A549 (cell line): ENCODE data around the gene MPC1. TPM values are rescaled to one million over a fixed set of nuclear protein-coding genes. Genes with fewer than 3 reads are reported as not detected.

ENCODE experiments used
- ATAC-seq, 2 experiments: fragments of 200-7000 bp in 1 of 2; fragments of >200 bp in 1 of 2; cut with Nextera tagmentation in 1 of 2; cut with Tn5 transposase in 1 of 2; 3 replicates each; pipeline versions ENCODE4 v1.8.0 to v1.9.1; 2018 to 2020; ENCODE audit warnings: mild to moderate bottlenecking in 1 of 2, moderate library complexity in 1 of 2
- CTCF ChIA-PET: fragments of 300-600 bp; sonication (Branson Sonifier 250); formaldehyde crosslinking; extraction: SDS; loops from one replicate; lab custom pipeline; 2021; ENCODE audit warnings: antibody characterized with exemption, inconsistent platforms; lab: Yijun Ruan, JAX
- POLR2A ChIA-PET: fragments of 350-600 bp; formaldehyde crosslinking; extraction: SDS; loops from one replicate; lab custom pipeline; 2021; ENCODE audit warnings: antibody characterized with exemption, inconsistent platforms; lab: Yijun Ruan, JAX
- DNase-seq, 2 experiments: peaks; one replicate each; pipeline versions ENCODE4 v3.0.0 to v3.0.0-alpha.2; 2011 to 2016; ENCODE audit warnings: low read depth in 1 of 2, low spot score in 1 of 2
- FAIRE-seq: peaks from 2 replicates; lab custom pipeline; 2011; peaks lifted over from hg19 to GRCh38; lab: Jason Lieb, UNC
- H3K27ac ChIP-seq, 2 experiments: fragments of >200 bp; sonication (Bioruptor Twin); formaldehyde crosslinking; 3 replicates each; pipeline ENCODE4 v1.5.1; 2016 to 2017
- H3K4me1 ChIP-seq: fragments of >200 bp; sonication (Bioruptor Twin); formaldehyde crosslinking; 3 replicates; pipeline ENCODE4 v1.6.1; 2016
- H3K4me2 ChIP-seq: fragments of >200 bp; sonication (Bioruptor Twin); formaldehyde crosslinking; 3 replicates; pipeline ENCODE4 v1.6.1; 2016
- H3K4me3 ChIP-seq: fragments of >200 bp; sonication (Bioruptor Twin); formaldehyde crosslinking; 3 replicates; pipeline ENCODE4 v1.5.1; 2016
- H3K9me3 ChIP-seq: fragments of >200 bp; sonication (Bioruptor Twin); formaldehyde crosslinking; 3 replicates; pipeline ENCODE4 v1.6.1; 2016
- CBX2 ChIP-seq: fragments of 200-600 bp; sonication (generic); IDR thresholded peaks from 2 replicates; pipeline ENCODE4 v1.6.1; 2016; ENCODE audit warnings: low read depth, mild to moderate bottlenecking, borderline replicate concordance
- CBX8 ChIP-seq: fragments of 200-600 bp; sonication (generic); IDR thresholded peaks from 2 replicates; pipeline ENCODE4 v1.6.1; 2016
- EHF ChIP-seq: fragments of 250-450 bp; sonication (Bioruptor Pico); IDR thresholded peaks from 2 replicates; pipeline ENCODE4 v1.5.0; 2020; ENCODE audit warnings: mild to moderate bottlenecking
- EHMT2 ChIP-seq: fragments of 200-600 bp; sonication (generic); IDR thresholded peaks from 2 replicates; pipeline ENCODE4 v1.6.1; 2016; ENCODE audit warnings: antibody characterized with exemption, low read depth, mild to moderate bottlenecking, moderate library complexity
- FOSL2 ChIP-seq, 2 experiments: fragments of 450-650 bp in 1 of 2; fragments of >200 bp in 1 of 2; sonication (Bioruptor Twin) in 1 of 2; formaldehyde crosslinking; IDR thresholded peaks; 2 replicates each; pipeline versions ENCODE4 v1.5.0 to v1.6.1; 2016 to 2020; ENCODE audit warnings: mild to moderate bottlenecking in 1 of 2, moderate library complexity in 1 of 2
- HDAC2 ChIP-seq: fragments of 200-600 bp; sonication (generic); IDR thresholded peaks from 2 replicates; pipeline ENCODE4 v1.6.1; 2016
- HOXA7 ChIP-seq: fragments of 250-450 bp; sonication (Bioruptor Pico); IDR thresholded peaks from 2 replicates; pipeline ENCODE4 v1.5.0; 2020; ENCODE audit warnings: mild to moderate bottlenecking, moderate library complexity
- HOXB13 ChIP-seq: fragments of 250-450 bp; sonication (Bioruptor Pico); IDR thresholded peaks from 2 replicates; pipeline ENCODE4 v1.5.0; 2020; ENCODE audit warnings: low read depth, mild to moderate bottlenecking, moderate library complexity
- JUN ChIP-seq, 2 experiments: fragments of >200 bp; sonication (Bioruptor Twin); formaldehyde crosslinking; IDR thresholded peaks; 2 replicates in 1 of 2; 3 replicates in 1 of 2; pipeline ENCODE4 v1.6.1; 2016 to 2017
- JUNB ChIP-seq: fragments of >200 bp; sonication (Bioruptor Twin); formaldehyde crosslinking; IDR thresholded peaks from 2 replicates; pipeline ENCODE4 v1.6.1; 2016
- KDM1A ChIP-seq: fragments of 200-600 bp; sonication (generic); IDR thresholded peaks from 2 replicates; pipeline ENCODE4 v1.6.1; 2016; ENCODE audit warnings: low read depth, mild to moderate bottlenecking
- KDM5A ChIP-seq: fragments of 200-600 bp; sonication (generic); IDR thresholded peaks from 2 replicates; pipeline ENCODE4 v1.6.1; 2016; ENCODE audit warnings: antibody characterized with exemption, mild to moderate bottlenecking
- MAFK ChIP-seq: fragments of 450-650 bp; IDR thresholded peaks from 2 replicates; pipeline ENCODE4 v1.6.1; 2014; ENCODE audit not compliant: partially characterized antibody
- MAZ ChIP-seq: fragments of 150-350 bp; IDR thresholded peaks from 2 replicates; pipeline ENCODE4 v1.6.1; 2014; ENCODE audit warnings: antibody characterized with exemption, low read depth, low read length, borderline replicate concordance
- MYC ChIP-seq: IDR thresholded peaks from 2 replicates; pipeline ENCODE4 v1.6.1; 2012; ENCODE audit warnings: mild to moderate bottlenecking, inconsistent platforms, low read length, improper control_type of control experiment, borderline replicate concordance
- NFE2L2 ChIP-seq: fragments of 150-350 bp; conservative IDR thresholded peaks from 2 replicates; pipeline ENCODE4 v1.6.1; 2014; ENCODE audit warnings: low read length
- PHF8 ChIP-seq: fragments of 200-600 bp; sonication (generic); IDR thresholded peaks from 2 replicates; pipeline ENCODE4 v1.6.1; 2016; ENCODE audit warnings: low read depth, mild to moderate bottlenecking, antibody characterized with exemption, moderate library complexity, borderline replicate concordance
- POLR2A ChIP-seq: IDR thresholded peaks from 2 replicates; pipeline ENCODE4 v1.6.1; 2012; ENCODE audit warnings: mild to moderate bottlenecking, low read length
- POLR2AphosphoS2 ChIP-seq: conservative IDR thresholded peaks from 2 replicates; pipeline ENCODE4 v1.6.1; 2012; ENCODE audit warnings: low read length, improper control_type of control experiment, inconsistent platforms
- RAD21 ChIP-seq, 2 experiments: fragments of >200 bp in 1 of 2; sonication (Bioruptor Twin) in 1 of 2; formaldehyde crosslinking in 1 of 2; IDR thresholded peaks in 1 of 2; conservative IDR thresholded peaks in 1 of 2; 2 replicates in 1 of 2; 3 replicates in 1 of 2; pipeline ENCODE4 v1.6.1; 2012 to 2018; ENCODE audit warnings: inconsistent platforms in 1 of 2
- RCOR1 ChIP-seq: fragments of 150-350 bp; IDR thresholded peaks from 2 replicates; pipeline ENCODE4 v1.6.1; 2014; ENCODE audit warnings: antibody characterized with exemption, low read length, low read depth
- RFX5 ChIP-seq: fragments of 450-650 bp; IDR thresholded peaks from 2 replicates; pipeline ENCODE4 v1.7.1; 2014; ENCODE audit warnings: antibody characterized with exemption, mild to moderate bottlenecking, moderate library complexity
- RNF2 ChIP-seq: fragments of 200-600 bp; sonication (generic); IDR thresholded peaks from 2 replicates; pipeline ENCODE4 v1.6.1; 2016; ENCODE audit warnings: low read depth, mild to moderate bottlenecking, antibody characterized with exemption, moderate library complexity, borderline replicate concordance
- TFCP2L1 ChIP-seq: fragments of 250-450 bp; sonication (Bioruptor Pico); IDR thresholded peaks from 2 replicates; pipeline ENCODE4 v1.5.0; 2021; ENCODE audit warnings: mild to moderate bottlenecking
- TP53 ChIP-seq: fragments of 250-450 bp; sonication (Bioruptor Pico); IDR thresholded peaks from 2 replicates; pipeline ENCODE4 v1.5.0; 2021; ENCODE audit warnings: mild to moderate bottlenecking, moderate library complexity
- ZC3H11A ChIP-seq: fragments of 450-650 bp; IDR thresholded peaks from 2 replicates; pipeline ENCODE4 v1.6.1; 2014; ENCODE audit warnings: antibody characterized with exemption, mild to moderate bottlenecking
- ZFP36 ChIP-seq: fragments of 450-650 bp; IDR thresholded peaks from 2 replicates; pipeline ENCODE4 v1.6.1; 2014; ENCODE audit warnings: borderline replicate concordance; ENCODE audit not compliant: partially characterized antibody
- ZNF302 ChIP-seq: fragments of 250-450 bp; sonication (Bioruptor Pico); IDR thresholded peaks from 2 replicates; pipeline ENCODE4 v1.9.0; 2021; ENCODE audit warnings: inconsistent platforms, mild to moderate bottlenecking, moderate library complexity
- whole genome bisulfite sequencing: methylation state at CpG from one replicate; pipeline ENCODE4 v1.1.6; 2017; ENCODE audit errors: missing lambda C conversion rate; 5-methylcytosine and 5-hydroxymethylcytosine counted together
- polyA plus RNA-seq, 4 experiments: library from polyadenylated mRNA; depleted of rRNA in 3 of 4; stranded (reverse); fragments of >200 nt; fragmentation: RNase III in 1 of 4; extraction: RNeasy Plus Mini Kit Qiagen cat#74134 plus additional on column Dnase treatment in 1 of 4; gene quantifications; 2 replicates in 3 of 4; 3 replicates in 1 of 4; pipeline ENCODE4 v1.2.3, GENCODE V29; 2011 to 2017
- TF ChIP-seq, protein P1 (sequence below): fragments of 450-650 bp; IDR thresholded peaks from 2 replicates; pipeline ENCODE4 v1.6.1; 2014; ENCODE audit warnings: antibody characterized with exemption
- TF ChIP-seq, protein P2 (sequence below): fragments of 150-350 bp; IDR thresholded peaks from 2 replicates; pipeline ENCODE4 v1.6.1; 2014; ENCODE audit warnings: low read depth, mild to moderate bottlenecking, low read length
- TF ChIP-seq, protein P3 (sequence below): fragments of >200 bp; sonication (Bioruptor Twin); formaldehyde crosslinking; IDR thresholded peaks from 2 replicates; pipeline ENCODE4 v1.6.1; 2016
- TF ChIP-seq, protein P4 (sequence below): IDR thresholded peaks from 2 replicates; pipeline ENCODE4 v1.6.1; 2012; ENCODE audit warnings: low read depth, borderline replicate concordance
- TF ChIP-seq, protein P5 (sequence below): fragments of 250-450 bp; sonication (Bioruptor Pico); IDR thresholded peaks from 2 replicates; pipeline ENCODE4 v1.5.0; 2021; ENCODE audit warnings: mild to moderate bottlenecking, moderate library complexity, borderline replicate concordance

Gene MPC1
- polyA plus RNA-seq, 2 of the 4 experiments (the other 2 are of a cell fraction), result 4.4 to 7.7 TPM

DNA sequence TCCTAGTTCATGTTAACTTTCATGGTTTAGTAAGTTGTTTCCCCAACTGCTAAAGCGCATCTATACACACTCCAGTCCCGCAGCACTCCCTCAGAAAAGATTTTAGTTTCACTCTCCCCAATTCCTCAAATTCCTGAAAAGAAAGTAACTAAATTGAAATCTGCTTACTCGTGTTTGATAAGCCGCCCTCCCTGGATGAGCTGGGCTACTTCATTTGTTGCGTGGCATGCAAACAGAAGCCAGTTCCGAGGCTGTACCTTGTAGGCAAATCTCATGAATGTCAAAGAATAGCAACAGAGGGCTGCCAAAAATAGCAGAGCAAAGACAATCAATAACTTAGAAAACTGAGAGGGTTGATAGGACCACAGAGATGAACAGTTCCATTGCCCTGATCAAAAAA is 16.9 kb downstream of the MPC1 start (continued):
- TF ChIP-seq, protein P1, sequence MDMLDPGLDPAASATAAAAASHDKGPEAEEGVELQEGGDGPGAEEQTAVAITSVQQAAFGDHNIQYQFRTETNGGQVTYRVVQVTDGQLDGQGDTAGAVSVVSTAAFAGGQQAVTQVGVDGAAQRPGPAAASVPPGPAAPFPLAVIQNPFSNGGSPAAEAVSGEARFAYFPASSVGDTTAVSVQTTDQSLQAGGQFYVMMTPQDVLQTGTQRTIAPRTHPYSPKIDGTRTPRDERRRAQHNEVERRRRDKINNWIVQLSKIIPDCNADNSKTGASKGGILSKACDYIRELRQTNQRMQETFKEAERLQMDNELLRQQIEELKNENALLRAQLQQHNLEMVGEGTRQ, result no peak
- no peak for TF ChIP-seq RFX5
- no peak for TF ChIP-seq HDAC2
- TF ChIP-seq TFCP2L1 (CRISPR knock-in tag), result no peak

DNA sequence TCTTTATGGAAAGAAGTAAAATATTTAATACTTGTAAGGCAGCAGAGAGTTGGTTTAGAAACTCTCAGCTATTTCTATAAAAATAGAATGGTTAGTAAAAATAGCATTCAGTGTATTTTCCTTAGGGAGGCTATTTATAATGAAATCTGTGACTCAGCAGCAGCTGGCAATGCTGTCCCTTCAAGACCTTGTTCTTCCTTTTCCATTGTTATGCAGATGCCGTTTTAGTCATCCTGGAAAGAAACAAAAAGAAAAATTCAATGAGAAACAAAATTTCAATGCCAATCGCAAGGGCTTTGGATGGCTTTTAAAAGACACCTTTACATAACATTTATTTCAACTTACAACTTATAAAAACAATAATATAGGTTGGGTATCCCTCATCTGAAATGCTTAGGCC is 17.5 kb downstream of the MPC1 start:
- H3K4me1 ChIP-seq, result no peaks in the 10 kb centered on the region
- FAIRE-seq (no peak), ATAC-seq (no peak), DNase-seq (no peak)
- WGBS, result 74% methylated on average over 2 of the region's 2 CpGs
- TF ChIP-seq ZFP36, result no peak
- TF ChIP-seq HOXB13 (CRISPR knock-in tag), result no peak
- no peak for TF ChIP-seq CBX2
- TF ChIP-seq, protein P2, sequence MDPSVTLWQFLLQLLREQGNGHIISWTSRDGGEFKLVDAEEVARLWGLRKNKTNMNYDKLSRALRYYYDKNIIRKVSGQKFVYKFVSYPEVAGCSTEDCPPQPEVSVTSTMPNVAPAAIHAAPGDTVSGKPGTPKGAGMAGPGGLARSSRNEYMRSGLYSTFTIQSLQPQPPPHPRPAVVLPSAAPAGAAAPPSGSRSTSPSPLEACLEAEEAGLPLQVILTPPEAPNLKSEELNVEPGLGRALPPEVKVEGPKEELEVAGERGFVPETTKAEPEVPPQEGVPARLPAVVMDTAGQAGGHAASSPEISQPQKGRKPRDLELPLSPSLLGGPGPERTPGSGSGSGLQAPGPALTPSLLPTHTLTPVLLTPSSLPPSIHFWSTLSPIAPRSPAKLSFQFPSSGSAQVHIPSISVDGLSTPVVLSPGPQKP, result no peak
- no peak for TF ChIP-seq HOXA7 (CRISPR knock-in tag)
- no peak for TF ChIP-seq ZNF302 (CRISPR knock-in tag)
- no peak for TF ChIP-seq POLR2AphosphoS2
- TF ChIP-seq KDM1A, result no peak
- TF ChIP-seq JUNB, result no peak
- no peak for TF ChIP-seq POLR2A
- TF ChIP-seq KDM5A, result no peak
- no peak for TF ChIP-seq CBX8
- no peak for TF ChIP-seq PHF8
- TF ChIP-seq EHMT2, result no peak
- TF ChIP-seq MAZ, result no peak
- POLR2A ChIA-PET, result no interaction called here
- CTCF ChIA-PET, result interaction anchor here (1.3 kb wide), 1 partner anchor 52 kb away, joined by 3 read pairs; no protein-coding TSS in a partner anchor
- H3K4me3 ChIP-seq, result no peak overlapping the region
- no peaks in the 10 kb centered on the region for H3K9me3 ChIP-seq
- H3K4me2 ChIP-seq, result no peak overlapping the region
- H3K27ac ChIP-seq, result no peak overlapping the region

DNA sequence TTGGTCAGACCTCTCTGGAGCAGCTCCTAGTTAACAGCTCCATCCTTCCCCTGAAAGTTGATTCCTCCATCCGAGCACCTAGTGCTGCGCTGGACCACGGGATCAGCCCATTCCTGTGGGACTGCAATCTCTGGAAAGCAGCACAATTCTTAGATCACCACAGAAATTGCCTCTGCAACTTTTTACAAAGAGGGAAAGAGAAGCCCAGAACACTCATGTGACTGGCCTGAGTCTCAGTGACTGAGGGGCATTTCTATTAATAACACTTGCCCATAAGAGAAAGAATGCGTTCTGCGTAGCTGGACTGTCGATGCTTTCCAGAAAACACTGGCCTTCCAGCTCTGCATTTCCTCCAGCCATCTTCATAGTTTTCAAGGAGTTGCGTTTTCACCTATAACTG is 18.3 kb downstream of the MPC1 start:
- ATAC-seq (no peak), DNase-seq (no peak)
- CTCF ChIA-PET, result no interaction called here
- H3K4me3 ChIP-seq, result no peak overlapping the region
- H3K27ac ChIP-seq, result no peak overlapping the region
- H3K9me3 ChIP-seq, result no peaks in the 10 kb centered on the region
- 82% methylated on average over 7 of the region's 7 CpGs for WGBS
- TF ChIP-seq RNF2, result no peak
- TF ChIP-seq POLR2AphosphoS2, result no peak
- TF ChIP-seq, protein P3, sequence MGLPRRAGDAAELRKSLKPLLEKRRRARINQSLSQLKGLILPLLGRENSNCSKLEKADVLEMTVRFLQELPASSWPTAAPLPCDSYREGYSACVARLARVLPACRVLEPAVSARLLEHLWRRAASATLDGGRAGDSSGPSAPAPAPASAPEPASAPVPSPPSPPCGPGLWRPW, result no peak
- TF ChIP-seq CBX8, result no peak
- TF ChIP-seq FOSL2 (IDR thresholded peaks at IDR 0.05), result no peak
- no peak for TF ChIP-seq FOSL2 (CRISPR knock-in tag; IDR thresholded peaks at IDR 0.05)
- TF ChIP-seq, protein P4, sequence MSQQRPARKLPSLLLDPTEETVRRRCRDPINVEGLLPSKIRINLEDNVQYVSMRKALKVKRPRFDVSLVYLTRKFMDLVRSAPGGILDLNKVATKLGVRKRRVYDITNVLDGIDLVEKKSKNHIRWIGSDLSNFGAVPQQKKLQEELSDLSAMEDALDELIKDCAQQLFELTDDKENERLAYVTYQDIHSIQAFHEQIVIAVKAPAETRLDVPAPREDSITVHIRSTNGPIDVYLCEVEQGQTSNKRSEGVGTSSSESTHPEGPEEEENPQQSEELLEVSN, result no peak
- TF ChIP-seq, protein P5, sequence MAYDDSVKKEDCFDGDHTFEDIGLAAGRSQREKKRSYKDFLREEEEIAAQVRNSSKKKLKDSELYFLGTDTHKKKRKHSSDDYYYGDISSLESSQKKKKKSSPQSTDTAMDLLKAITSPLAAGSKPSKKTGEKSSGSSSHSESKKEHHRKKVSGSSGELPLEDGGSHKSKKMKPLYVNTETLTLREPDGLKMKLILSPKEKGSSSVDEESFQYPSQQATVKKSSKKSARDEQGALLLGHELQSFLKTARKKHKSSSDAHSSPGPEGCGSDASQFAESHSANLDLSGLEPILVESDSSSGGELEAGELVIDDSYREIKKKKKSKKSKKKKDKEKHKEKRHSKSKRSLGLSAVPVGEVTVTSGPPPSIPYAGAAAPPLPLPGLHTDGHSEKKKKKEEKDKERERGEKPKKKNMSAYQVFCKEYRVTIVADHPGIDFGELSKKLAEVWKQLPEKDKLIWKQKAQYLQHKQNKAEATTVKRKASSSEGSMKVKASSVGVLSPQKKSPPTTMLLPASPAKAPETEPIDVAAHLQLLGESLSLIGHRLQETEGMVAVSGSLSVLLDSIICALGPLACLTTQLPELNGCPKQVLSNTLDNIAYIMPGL (CRISPR knock-in tag), result no peak
- TF ChIP-seq MYC, result no peak
- TF ChIP-seq NFE2L2, result no peak
- TF ChIP-seq RAD21 (conservative IDR thresholded peaks at IDR 0.05 in 1 of 2, IDR thresholded peaks at IDR 0.05 in 1 of 2), result no peak
- TF ChIP-seq MAFK, result no peak
- TF ChIP-seq, protein P1, result no peak
- TF ChIP-seq ZNF302 (CRISPR knock-in tag), result no peak
- no peak for TF ChIP-seq JUN (IDR thresholded peaks at IDR 0.05)
- no peak for TF ChIP-seq TP53 (CRISPR knock-in tag)
- TF ChIP-seq RCOR1, result no peak
- no peak for TF ChIP-seq ZC3H11A
- TF ChIP-seq EHF (CRISPR knock-in tag), result no peak
- TF ChIP-seq, all 56 proteins: peak for 0
- FAIRE-seq, result no peak
- POLR2A ChIA-PET, result no interaction called here
- Histone ChIP-seq H3K4me2 (no peak overlapping the region), H3K4me1 (no peaks in the 10 kb centered on the region)
